ENCODE measurements around the gene CHST6.
"Not testable (repeated sequence)": the region's sequence is repeated elsewhere in the genome, so short reads cannot be mapped to it uniquely, and the experiment has no call there.

CHST6 gene

GRCh38 chr16:75503801-75504200 is 8.6 kb upstream of the CHST6 start:
- no peak for DNase-seq (ENCODE audit: extremely low read depth in 1 of 2, low read depth in 1 of 2)

- DNase-seq (ENCODE audit: extremely low read depth in 1 of 2, low read depth in 1 of 2) = no peak
Observed at GRCh38 chr16:75502916-75503605, 7.8 kb upstream of the CHST6 start.

- not testable (repeated sequence) for DNase-seq (ENCODE audit: extremely low read depth in 1 of 2, low read depth in 1 of 2)
Observed at GRCh38 chr16:75501820-75502219, 6.6 kb upstream of the CHST6 start.

- no peak for DNase-seq (ENCODE audit: extremely low read depth in 1 of 2, low read depth in 1 of 2)
Observed at GRCh38 chr16:75501359-75501758, 6.1 kb upstream of the CHST6 start.

GRCh38 chr16:75498605-75499322 is 3.5 kb upstream of the CHST6 start:
- DNase-seq (ENCODE audit: extremely low read depth in 1 of 2, low read depth in 1 of 2) = not testable (repeated sequence)

- no peak for DNase-seq (ENCODE audit: extremely low read depth in 1 of 2, low read depth in 1 of 2)
Observed at GRCh38 chr16:75497558-75497957, 2.3 kb upstream of the CHST6 start.

GRCh38 chr16:75494661-75495075 is 573 bp downstream of the CHST6 start:
- DNase-seq (ENCODE audit: extremely low read depth in 1 of 2, low read depth in 1 of 2) = no peak

GRCh38 chr16:75494184-75494583 is 1.1 kb downstream of the CHST6 start:
- DNase-seq (ENCODE audit: extremely low read depth in 1 of 2, low read depth in 1 of 2) = no peak

- DNase-seq (ENCODE audit: extremely low read depth in 1 of 2, low read depth in 1 of 2) = no peak
Observed at GRCh38 chr16:75491876-75492275, 3.4 kb downstream of the CHST6 start.

GRCh38 chr16:75488322-75488721 is 6.9 kb downstream of the CHST6 start:
- DNase-seq (ENCODE audit: extremely low read depth in 1 of 2, low read depth in 1 of 2) = no peak

- no peak for DNase-seq (ENCODE audit: extremely low read depth in 1 of 2, low read depth in 1 of 2)
Observed at GRCh38 chr16:75486676-75487313, 8.4 kb downstream of the CHST6 start.

GRCh38 chr16:75486014-75486675 is 9.1 kb downstream of the CHST6 start:
- DNase-seq (ENCODE audit: extremely low read depth in 1 of 2, low read depth in 1 of 2) = no peak

GRCh38 chr16:75485230-75486013 is 9.8 kb downstream of the CHST6 start:
- DNase-seq (ENCODE audit: extremely low read depth in 1 of 2, low read depth in 1 of 2) = no peak

- DNase-seq (ENCODE audit: extremely low read depth in 1 of 2, low read depth in 1 of 2) = no peak
Observed at GRCh38 chr16:75483222-75483621, 12.0 kb downstream of the CHST6 start.

GRCh38 chr16:75482434-75483205 is 12.6 kb downstream of the CHST6 start:
- DNase-seq (ENCODE audit: extremely low read depth in 1 of 2, low read depth in 1 of 2) = no peak

GRCh38 chr16:75481475-75481874 is 13.8 kb downstream of the CHST6 start:
- DNase-seq (ENCODE audit: extremely low read depth in 1 of 2, low read depth in 1 of 2) = no peak

- DNase-seq (ENCODE audit: extremely low read depth in 1 of 2, low read depth in 1 of 2) = no peak
Observed at GRCh38 chr16:75479421-75479990, 15.7 kb downstream of the CHST6 start.

GRCh38 chr16:75478480-75479345 is 16.5 kb downstream of the CHST6 start:
- DNase-seq (ENCODE audit: extremely low read depth in 1 of 2, low read depth in 1 of 2) = no peak
